ENCODE results near the gene DSCAML1. TPM values are rescaled to one million over a fixed set of nuclear protein-coding genes. Genes with fewer than 3 reads are reported as not detected.

The DSCAML1 gene
- total and polyA plus RNA-seq, 8 donors, result 0.08 to 2.9 (median 0.45) TPM

GRCh38 chr11:117481036-117481435 is 316.0 kb downstream of the DSCAML1 start:
- H3K36me3 ChIP-seq, result no peaks in the 10 kb centered on the region
- no peaks in the 10 kb centered on the region for H3K9me3 ChIP-seq
- no peak overlapping the region for H3K27ac ChIP-seq
- peaks cover 0 to 12% (median 0%) of the 10 kb centered on the region in 3 donors for H3K27me3 ChIP-seq
- no peaks in the 10 kb centered on the region for H3K4me1 ChIP-seq
- TF ChIP-seq POLR2AphosphoS5 (IDR thresholded peaks at IDR 0.05), result no peak
- TF ChIP-seq EP300 (IDR thresholded peaks at IDR 0.05), result no peak
- TF ChIP-seq CTCF (IDR thresholded peaks at IDR 0.05), result no peak
- H3K4me3 ChIP-seq, result no peak overlapping the region
- 82 to 85% (median 82%) methylated on average over 4 to 6 of the region's 6 CpGs for WGBS, 5 donors
- DNase-seq, result no peak
- intact Hi-C loops (cut with DNase I; ENCODE audit: low total_unique reads), result no loop called here

GRCh38 chr11:117480221-117480620 is 316.8 kb downstream of the DSCAML1 start:
- Histone ChIP-seq H3K4me1 (no peaks in the 10 kb centered on the region), H3K4me3 (no peak overlapping the region), H3K27ac (no peak overlapping the region), H3K36me3 (no peaks in the 10 kb centered on the region), H3K27me3 (peaks cover 0 to 12% (median 0%) of the 10 kb centered on the region in 3 donors), H3K9me3 (no peaks in the 10 kb centered on the region)
- intact Hi-C loops (cut with DNase I; ENCODE audit: low total_unique reads), result no loop called here
- TF ChIP-seq POLR2A (IDR thresholded peaks at IDR 0.05) (no peak), EP300 (IDR thresholded peaks at IDR 0.05) (no peak), CTCF (IDR thresholded peaks at IDR 0.05) (no peak), POLR2AphosphoS5 (IDR thresholded peaks at IDR 0.05) (no peak)
- 88 to 97% (median 90%) methylated on average over 9 to 15 of the region's 15 CpGs for WGBS, 5 donors
- no peak for DNase-seq

- WGBS, 5 donors, result 68 to 92% (median 73%) methylated on average over 8 of the region's 8 CpGs
- H3K36me3 ChIP-seq, result no peaks in the 10 kb centered on the region
- TF ChIP-seq CTCF (IDR thresholded peaks at IDR 0.05) (no peak), POLR2A (IDR thresholded peaks at IDR 0.05) (no peak), POLR2AphosphoS5 (IDR thresholded peaks at IDR 0.05) (no peak), EP300 (IDR thresholded peaks at IDR 0.05) (no peak)
- H3K4me3 ChIP-seq, result no peak overlapping the region
- no peak overlapping the region for H3K27ac ChIP-seq
- peaks cover 0 to 12% (median 0%) of the 10 kb centered on the region in 3 donors for H3K27me3 ChIP-seq
- no peaks in the 10 kb centered on the region for H3K9me3 ChIP-seq
- DNase-seq, result no peak
- intact Hi-C loops (cut with DNase I; ENCODE audit: low total_unique reads), result no loop called here
- no peaks in the 10 kb centered on the region for H3K4me1 ChIP-seq
These were observed 317.6 kb downstream of the DSCAML1 start for GRCh38 chr11:117479372-117479771.

GRCh38 chr11:117478926-117479325 is 318.1 kb downstream of the DSCAML1 start:
- Histone ChIP-seq H3K27ac (no peak overlapping the region), H3K27me3 (peaks cover 0 to 12% (median 0%) of the 10 kb centered on the region in 3 donors), H3K4me1 (no peaks in the 10 kb centered on the region), H3K4me3 (no peak overlapping the region), H3K36me3 (no peaks in the 10 kb centered on the region), H3K9me3 (no peaks in the 10 kb centered on the region)
- intact Hi-C loops (cut with DNase I; ENCODE audit: low total_unique reads), result no loop called here
- 86 to 95% (median 91%) methylated on average over 7 of the region's 7 CpGs for WGBS, 5 donors
- no peak for DNase-seq
- TF ChIP-seq POLR2AphosphoS5 (IDR thresholded peaks at IDR 0.05) (no peak), EP300 (IDR thresholded peaks at IDR 0.05) (no peak), CTCF (IDR thresholded peaks at IDR 0.05) (no peak), POLR2A (IDR thresholded peaks at IDR 0.05) (no peak)
